CD14-positive monocyte (primary cell): ENCODE measurements around the gene KLK7. TPM values are rescaled to one million over a fixed set of nuclear protein-coding genes. Genes with fewer than 3 reads are reported as not detected.

Experiments used
- DNase-seq, 3 donors: peaks; one replicate each; pipeline ENCODE4 v3.0.0-alpha.2; 2011 to 2022
- H2AFZ ChIP-seq: 2 replicates; pipeline ENCODE4 v1.6.0; 2012; ENCODE audit warnings: mild to moderate bottlenecking, low read depth, low read length, inconsistent platforms; ENCODE audit not compliant: insufficient read depth, poor library complexity, severe bottlenecking
- H3K27ac ChIP-seq, 2 donors: 1 replicate in 1 of 2; 2 replicates in 1 of 2; pipeline ENCODE4 v1.5.1; 2012 to 2013; ENCODE audit warnings: low read length in 2 of 2, control low read depth in 1 of 2, inconsistent platforms in 1 of 2, low read depth in 1 of 2, mild to moderate bottlenecking in 1 of 2
- H3K27me3 ChIP-seq, 2 donors: one replicate each; pipeline versions ENCODE4 v1.6.0 to v1.6.1; 2011 to 2013; ENCODE audit warnings: low read length in 2 of 2; ENCODE audit not compliant: control insufficient read depth in 2 of 2, insufficient read depth in 2 of 2
- H3K36me3 ChIP-seq, 2 donors: replicated peaks in 1 of 2; 1 replicate in 1 of 2; 2 replicates in 1 of 2; pipeline versions ENCODE4 v1.5.1 to v1.6.1; 2012 to 2013; ENCODE audit warnings: low read length in 2 of 2, control low read depth in 1 of 2, inconsistent platforms in 1 of 2, mild to moderate bottlenecking in 1 of 2; ENCODE audit not compliant: insufficient read depth in 2 of 2, control insufficient read depth in 1 of 2
- H3K4me1 ChIP-seq, 2 donors: 1 replicate in 1 of 2; 2 replicates in 1 of 2; pipeline versions ENCODE4 v1.5.1 to v1.6.1; 2012 to 2013; ENCODE audit warnings: low read length in 2 of 2, control low read depth in 1 of 2, inconsistent platforms in 1 of 2, mild to moderate bottlenecking in 1 of 2, moderate library complexity in 1 of 2; ENCODE audit not compliant: insufficient read depth in 2 of 2, control insufficient read depth in 1 of 2
- H3K4me2 ChIP-seq: replicated peaks from 2 replicates; pipeline ENCODE3; 2012; ENCODE audit warnings: low read length, moderate library complexity, mild to moderate bottlenecking; ENCODE audit not compliant: poor library complexity, severe bottlenecking; ENCODE audit errors: extremely low read depth
- H3K4me3 ChIP-seq, 3 experiments: fragments of 200-600 bp in 1 of 3; sonication (generic) in 1 of 3; replicated peaks in 1 of 3; 1 replicate in 2 of 3; 2 replicates in 1 of 3; pipeline ENCODE4 v1.5.1; 2011 to 2013; ENCODE audit warnings: low read length in 3 of 3, mild to moderate bottlenecking in 3 of 3, control low read depth in 2 of 3, low read depth in 2 of 3, inconsistent platforms in 1 of 3, moderate library complexity in 1 of 3
- H3K79me2 ChIP-seq: 2 replicates; pipeline ENCODE4 v1.6.0; 2012; ENCODE audit warnings: mild to moderate bottlenecking, control low read depth, inconsistent platforms, low read length, moderate library complexity; ENCODE audit not compliant: insufficient read depth
- H3K9ac ChIP-seq: 2 replicates; pipeline ENCODE4 v1.6.0; 2017; ENCODE audit warnings: low read length, mild to moderate bottlenecking; ENCODE audit not compliant: insufficient read depth, poor library complexity, severe bottlenecking
- H3K9me3 ChIP-seq, 2 donors: replicated peaks in 1 of 2; 1 replicate in 1 of 2; 2 replicates in 1 of 2; pipeline versions ENCODE4 v1.5.1 to v1.6.1; 2012 to 2013; ENCODE audit warnings: low read length in 2 of 2, control low read depth in 1 of 2; ENCODE audit not compliant: control insufficient read depth in 1 of 2, insufficient read depth in 1 of 2
- H4K20me1 ChIP-seq: 2 replicates; pipeline ENCODE4 v1.6.0; 2012; ENCODE audit warnings: mild to moderate bottlenecking, low read length, control low read depth, moderate library complexity; ENCODE audit not compliant: insufficient read depth
- H3K27ac Mint-ChIP-seq, 7 donors: one replicate each; pipeline ENCODE4 v1.8.0; 2020; ENCODE audit warnings: mild to moderate bottlenecking in 7 of 7, mixed read lengths in 7 of 7, moderate library complexity in 6 of 7, inconsistent platforms in 2 of 7
- H3K27me3 Mint-ChIP-seq, 3 donors: one replicate each; pipeline ENCODE4 v1.8.0; 2021 to 2022; ENCODE audit warnings: low read depth in 3 of 3, mild to moderate bottlenecking in 3 of 3, mixed read lengths in 3 of 3, moderate library complexity in 3 of 3, inconsistent platforms in 1 of 3
- H3K36me3 Mint-ChIP-seq, 2 donors: one replicate each; pipeline ENCODE4 v1.8.0; 2020; ENCODE audit warnings: mixed read lengths in 2 of 2, inconsistent platforms in 1 of 2, mild to moderate bottlenecking in 1 of 2
- H3K4me1 Mint-ChIP-seq: one replicate; pipeline ENCODE4 v1.8.0; 2020; ENCODE audit warnings: mild to moderate bottlenecking, mixed read lengths
- H3K4me3 Mint-ChIP-seq, 2 donors: one replicate each; pipeline ENCODE4 v1.8.0; 2020; ENCODE audit warnings: mild to moderate bottlenecking in 2 of 2, mixed read lengths in 2 of 2, moderate library complexity in 1 of 2
- H3K9me3 Mint-ChIP-seq, 7 donors: one replicate each; pipeline ENCODE4 v1.8.0; 2020 to 2022; ENCODE audit warnings: mixed read lengths in 7 of 7, mild to moderate bottlenecking in 6 of 7, moderate library complexity in 6 of 7, inconsistent platforms in 2 of 7
- WGBS: methylation state at CpG from one replicate; pipeline ENCODE4 v1.1.5; 2013; ENCODE audit warnings: missing lambda C conversion rate; ENCODE audit not compliant: insufficient coverage; 5-methylcytosine and 5-hydroxymethylcytosine counted together
- intact Hi-C, 2 donors: fragments of 100-400 bp; cut with micrococcal nuclease; formaldehyde crosslinking; loops; one replicate each; pipeline versions ENCODE4 v1.15.0 to v1.15.1; 2023
- polyA plus RNA-seq, 3 donors: library from polyadenylated mRNA; depleted of rRNA in 1 of 3; unstranded in 2 of 3; stranded (reverse) in 1 of 3; fragments of 300-500 nt in 2 of 3; fragments of >200 nt in 1 of 3; fragmentation: Illumina TruSeq in 2 of 3; gene quantifications; 1 replicate in 2 of 3; 2 replicates in 1 of 3; pipeline ENCODE4 v1.2.3, GENCODE V29; 2012 to 2021
- TF ChIP-seq, protein P1 (sequence below): fragments of 200-600 bp; IDR thresholded peaks from one replicate; pipeline ENCODE4 v1.8.0; 2022; ENCODE audit warnings: antibody characterized with exemption, mild to moderate bottlenecking

Gene KLK7
- polyA plus RNA-seq, 3 donors, result not detected

GRCh38 chr19:51010066-51010795 lies 26.5 kb upstream of the KLK7 start:
- Mint-ChIP-seq H3K4me3 (no peak overlapping the region), H3K9me3 (peaks cover 0 to 1% (median 0%) of the 10 kb centered on the region in 7 donors), H3K36me3 (no peaks in the 10 kb centered on the region), H3K4me1 (no peaks in the 10 kb centered on the region), H3K27me3 (peaks cover 21 to 39% (median 29%) of the 10 kb centered on the region in 3 donors), H3K27ac (no peak overlapping the region)
- Histone ChIP-seq H3K4me3 (no peak overlapping the region), H3K9me3 (no peaks in the 10 kb centered on the region), H3K4me2 (no peak overlapping the region), H3K36me3 (no peaks in the 10 kb centered on the region), H3K27ac (no peak overlapping the region), H3K9ac (no peak overlapping the region), H3K27me3 (peaks cover 0 to 2% of the 10 kb centered on the region in 2 donors), H3K4me1 (no peaks in the 10 kb centered on the region), H4K20me1 (no peaks in the 10 kb centered on the region), H2AFZ (no peak overlapping the region), H3K79me2 (no peaks in the 10 kb centered on the region)
- intact Hi-C loops, result no loop called here
- 89% methylated on average over 1 of the region's 4 CpGs for WGBS
- TF ChIP-seq, protein P1, sequence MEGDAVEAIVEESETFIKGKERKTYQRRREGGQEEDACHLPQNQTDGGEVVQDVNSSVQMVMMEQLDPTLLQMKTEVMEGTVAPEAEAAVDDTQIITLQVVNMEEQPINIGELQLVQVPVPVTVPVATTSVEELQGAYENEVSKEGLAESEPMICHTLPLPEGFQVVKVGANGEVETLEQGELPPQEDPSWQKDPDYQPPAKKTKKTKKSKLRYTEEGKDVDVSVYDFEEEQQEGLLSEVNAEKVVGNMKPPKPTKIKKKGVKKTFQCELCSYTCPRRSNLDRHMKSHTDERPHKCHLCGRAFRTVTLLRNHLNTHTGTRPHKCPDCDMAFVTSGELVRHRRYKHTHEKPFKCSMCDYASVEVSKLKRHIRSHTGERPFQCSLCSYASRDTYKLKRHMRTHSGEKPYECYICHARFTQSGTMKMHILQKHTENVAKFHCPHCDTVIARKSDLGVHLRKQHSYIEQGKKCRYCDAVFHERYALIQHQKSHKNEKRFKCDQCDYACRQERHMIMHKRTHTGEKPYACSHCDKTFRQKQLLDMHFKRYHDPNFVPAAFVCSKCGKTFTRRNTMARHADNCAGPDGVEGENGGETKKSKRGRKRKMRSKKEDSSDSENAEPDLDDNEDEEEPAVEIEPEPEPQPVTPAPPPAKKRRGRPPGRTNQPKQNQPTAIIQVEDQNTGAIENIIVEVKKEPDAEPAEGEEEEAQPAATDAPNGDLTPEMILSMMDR, result no peak
- no peak for DNase-seq

DNA sequence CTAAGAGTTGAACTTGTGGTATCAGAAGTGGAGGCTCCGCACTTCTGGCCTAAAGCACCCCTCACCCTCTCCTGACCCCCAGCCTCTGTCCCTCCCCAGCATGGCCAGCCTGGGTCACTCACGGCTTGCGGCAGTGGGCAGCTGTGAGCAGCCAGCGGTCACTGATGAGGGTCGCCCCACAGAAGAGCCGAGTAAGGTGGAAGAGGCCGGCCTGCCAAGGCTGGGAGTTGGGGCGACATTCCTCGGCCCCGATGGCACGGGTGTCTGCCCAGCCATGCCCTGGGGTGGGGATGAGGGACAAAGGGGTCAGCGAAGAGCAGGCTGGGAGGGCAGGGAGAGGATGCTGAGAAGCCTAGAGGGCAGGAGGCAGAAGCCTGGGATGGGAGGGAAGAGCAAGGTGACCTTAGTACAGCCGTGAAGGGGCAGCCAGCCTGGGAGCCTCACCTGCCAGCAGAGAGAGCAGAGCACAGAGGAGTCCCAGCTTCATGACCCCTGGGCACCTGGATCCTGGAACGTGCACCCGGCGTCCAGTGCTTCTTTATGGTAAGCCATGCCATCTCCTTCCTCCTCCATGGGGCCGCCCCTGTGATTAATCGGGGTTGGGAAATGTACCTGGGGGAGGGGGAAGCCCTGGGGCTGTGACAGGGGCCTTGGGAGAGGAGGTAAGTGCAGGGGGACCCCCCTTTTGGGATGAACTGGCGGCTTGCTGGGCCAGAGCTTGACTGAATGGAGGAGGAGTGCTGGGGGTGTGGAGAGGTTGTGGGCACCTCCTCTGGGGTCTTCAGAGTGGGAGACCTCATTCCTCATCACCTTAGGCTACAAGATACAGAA lies 25.6 kb upstream of the KLK7 start:
- no peaks in the 10 kb centered on the region for H3K4me1 Mint-ChIP-seq
- H3K36me3 Mint-ChIP-seq, result no peaks in the 10 kb centered on the region
- 78% methylated on average over 12 of the region's 19 CpGs for WGBS
- peaks cover 14 to 36% (median 29%) of the 10 kb centered on the region in 3 donors for H3K27me3 Mint-ChIP-seq
- H3K79me2 ChIP-seq, result no peaks in the 10 kb centered on the region
- H3K36me3 ChIP-seq, result no peaks in the 10 kb centered on the region
- H3K4me2 ChIP-seq, result no peak overlapping the region
- no peak overlapping the region for H3K27ac Mint-ChIP-seq
- intact Hi-C loops, result no loop called here
- no peak overlapping the region for H2AFZ ChIP-seq
- H3K4me1 ChIP-seq, result no peaks in the 10 kb centered on the region
- H3K27ac ChIP-seq, result no peak overlapping the region
- H3K9me3 Mint-ChIP-seq, result peaks cover 0 to 2% (median 0%) of the 10 kb centered on the region in 7 donors
- DNase-seq, result no peak
- H3K4me3 ChIP-seq, result no peak overlapping the region
- H4K20me1 ChIP-seq, result no peaks in the 10 kb centered on the region
- H3K9me3 ChIP-seq, result no peaks in the 10 kb centered on the region
- H3K9ac ChIP-seq, result no peak overlapping the region
- no peak overlapping the region for H3K4me3 Mint-ChIP-seq
- TF ChIP-seq, protein P1, result no peak
- no peaks in the 10 kb centered on the region for H3K27me3 ChIP-seq
